Body of pancreas (tissue), 4 donors: ENCODE results near the gene MCRS1. TPM values are rescaled to one million over a fixed set of nuclear protein-coding genes. Genes with fewer than 3 reads are reported as not detected.
A peak's percentile ranks its signal among the peaks of the same experiment; 100 is the strongest.

Source experiments
- ATAC-seq: fragments of 150-250 bp; one replicate; pipeline ENCODE4 v1.9.1; 2016
- DNase-seq, 4 donors: peaks; one replicate each; pipeline ENCODE4 v3.0.0-alpha.2; 2019
- H3K27ac ChIP-seq, 4 donors: fragments of 200-600 bp; sonication (generic); 1 replicate in 3 of 4; 2 replicates in 1 of 4; pipeline versions ENCODE4 v1.5.1 to v1.6.1; 2016 to 2019; ENCODE audit warnings: mild to moderate bottlenecking in 1 of 4, mixed read lengths in 1 of 4, moderate library complexity in 1 of 4
- H3K27me3 ChIP-seq, 2 donors: fragments of 200-600 bp; sonication (generic); one replicate each; pipeline ENCODE4 v1.6.0; 2016; ENCODE audit warnings: mild to moderate bottlenecking in 1 of 2
- H3K36me3 ChIP-seq, 2 donors: fragments of 200-600 bp; sonication (generic); replicated peaks in 1 of 2; 2 replicates each; pipeline ENCODE4 v1.5.1; 2016; ENCODE audit warnings: low read depth in 2 of 2; ENCODE audit not compliant: insufficient read depth in 1 of 2
- H3K4me1 ChIP-seq: fragments of 200-600 bp; sonication (generic); one replicate; pipeline ENCODE4 v1.6.0; 2016
- H3K4me3 ChIP-seq, 2 donors: fragments of 200-600 bp; sonication (generic); 1 replicate in 1 of 2; 2 replicates in 1 of 2; pipeline ENCODE4 v1.5.1; 2016 to 2019
- H3K9me3 ChIP-seq, 3 donors: fragments of 200-600 bp; sonication (generic); 1 replicate in 2 of 3; 2 replicates in 1 of 3; pipeline ENCODE4 v1.5.1; 2016
- POLR2A ChIP-seq, 3 donors: fragments of 450-650 bp; IDR thresholded peaks; one replicate each; pipeline ENCODE4 v1.6.1; 2016; ENCODE audit warnings: antibody characterized with exemption in 3 of 3, mild to moderate bottlenecking in 2 of 3
- WGBS, 2 donors: methylation state at CpG; one replicate each; pipeline ENCODE4 v1.1.5; 2017; 5-methylcytosine and 5-hydroxymethylcytosine counted together
- intact Hi-C: fragments of 100-400 bp; cut with DNase I; formaldehyde crosslinking; loops from one replicate; pipeline ENCODE4 v1.15.1; 2023
- total RNA-seq, 2 donors: library from RNA; depleted of rRNA; stranded (reverse); fragments of >200 nt; gene quantifications; one replicate each; pipeline ENCODE4 v1.1.0, GENCODE V29; 2016
- TF ChIP-seq, protein P1 (sequence below), 7 experiments: fragments of 450-650 bp in 4 of 7; fragments of 200-600 bp in 3 of 7; sonication (generic) in 3 of 7; IDR thresholded peaks; one replicate each; pipeline ENCODE4 v1.5.1; 2016 to 2019; ENCODE audit warnings: antibody characterized with exemption in 7 of 7

MCRS1 gene
- total RNA-seq, 2 donors from 2014 or later: 34.2 to 49.8 TPM

DNA sequence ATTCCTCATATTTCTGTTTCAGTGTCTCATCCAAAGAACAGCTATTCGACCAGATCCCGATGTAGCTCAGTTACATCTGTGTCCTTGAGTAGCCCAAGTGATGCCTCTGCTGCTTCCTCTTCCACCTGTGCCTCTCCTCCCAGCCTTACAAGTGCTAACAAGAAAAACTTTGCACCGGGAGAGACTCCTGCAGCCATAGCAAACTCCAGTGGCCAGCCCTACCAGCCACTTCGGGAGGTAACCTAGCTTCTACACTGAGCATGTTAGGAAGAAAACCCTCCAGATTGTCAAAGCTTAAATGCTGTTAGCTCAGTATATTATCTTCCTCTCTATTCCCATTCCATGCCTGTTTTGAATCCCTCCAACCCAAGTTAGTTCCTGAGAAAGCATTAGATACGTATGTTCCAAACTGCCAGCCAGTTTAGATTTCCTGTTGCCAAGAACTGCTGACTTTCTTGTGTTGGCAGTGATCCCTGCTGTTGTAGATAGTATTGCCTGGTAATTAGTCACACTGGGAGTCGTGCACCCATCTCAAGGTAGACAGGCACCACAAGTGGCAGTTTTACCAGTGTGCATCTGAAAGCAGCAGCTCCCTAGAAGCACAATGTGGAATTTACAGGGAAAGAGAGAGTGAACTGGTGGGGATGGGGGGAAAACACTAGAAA is 43.1 kb downstream of the MCRS1 start:
- TF ChIP-seq, protein P1, sequence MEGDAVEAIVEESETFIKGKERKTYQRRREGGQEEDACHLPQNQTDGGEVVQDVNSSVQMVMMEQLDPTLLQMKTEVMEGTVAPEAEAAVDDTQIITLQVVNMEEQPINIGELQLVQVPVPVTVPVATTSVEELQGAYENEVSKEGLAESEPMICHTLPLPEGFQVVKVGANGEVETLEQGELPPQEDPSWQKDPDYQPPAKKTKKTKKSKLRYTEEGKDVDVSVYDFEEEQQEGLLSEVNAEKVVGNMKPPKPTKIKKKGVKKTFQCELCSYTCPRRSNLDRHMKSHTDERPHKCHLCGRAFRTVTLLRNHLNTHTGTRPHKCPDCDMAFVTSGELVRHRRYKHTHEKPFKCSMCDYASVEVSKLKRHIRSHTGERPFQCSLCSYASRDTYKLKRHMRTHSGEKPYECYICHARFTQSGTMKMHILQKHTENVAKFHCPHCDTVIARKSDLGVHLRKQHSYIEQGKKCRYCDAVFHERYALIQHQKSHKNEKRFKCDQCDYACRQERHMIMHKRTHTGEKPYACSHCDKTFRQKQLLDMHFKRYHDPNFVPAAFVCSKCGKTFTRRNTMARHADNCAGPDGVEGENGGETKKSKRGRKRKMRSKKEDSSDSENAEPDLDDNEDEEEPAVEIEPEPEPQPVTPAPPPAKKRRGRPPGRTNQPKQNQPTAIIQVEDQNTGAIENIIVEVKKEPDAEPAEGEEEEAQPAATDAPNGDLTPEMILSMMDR (IDR thresholded peaks at IDR 0.05): no peak
- no peak for TF ChIP-seq POLR2A (IDR thresholded peaks at IDR 0.05)
- ATAC-seq (peak; percentile 71), DNase-seq (peak in 3 of 4 donors; percentile 56 to 66 (median 65))
- no peaks in the 10 kb centered on the region for H3K36me3 ChIP-seq
- H3K4me1 ChIP-seq: peaks cover 10% of the 10 kb centered on the region
- 42 to 45% methylated on average over 6 of the region's 6 CpGs for WGBS, 2 donors
- no peak overlapping the region for H3K4me3 ChIP-seq
- no peaks in the 10 kb centered on the region for H3K27me3 ChIP-seq
- intact Hi-C loops: no loop called here
- no peaks in the 10 kb centered on the region for H3K9me3 ChIP-seq
- H3K27ac ChIP-seq: peak overlapping the region in 3 of 4 donors; percentile 10 to 62 (median 13)

DNA sequence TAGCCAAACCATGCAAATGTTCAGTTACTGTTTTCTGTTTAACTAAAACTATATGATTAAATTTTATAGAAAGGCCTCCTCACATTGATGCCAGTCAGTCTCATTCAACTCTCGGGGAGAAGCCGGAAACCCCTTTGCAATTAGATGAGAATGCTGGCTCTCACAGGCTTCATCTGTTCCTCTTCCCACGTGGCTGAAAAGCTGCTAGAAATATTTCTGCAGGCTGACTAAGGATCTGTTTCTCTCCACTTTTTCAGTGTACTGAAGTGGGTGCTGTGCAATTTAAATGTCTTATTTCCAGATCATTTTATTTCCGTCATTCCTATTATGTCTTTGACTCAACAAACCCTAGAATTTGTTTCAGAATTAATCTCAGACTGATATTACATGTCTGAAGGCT is 46.6 kb downstream of the MCRS1 start:
- H3K4me3 ChIP-seq: no peak overlapping the region
- ATAC-seq (no peak), DNase-seq (no peak)
- no peak for TF ChIP-seq POLR2A (IDR thresholded peaks at IDR 0.05)
- TF ChIP-seq, protein P1 (IDR thresholded peaks at IDR 0.05): no peak
- no peak overlapping the region for H3K27ac ChIP-seq
- intact Hi-C loops: no loop called here
- no peaks in the 10 kb centered on the region for H3K27me3 ChIP-seq
- H3K4me1 ChIP-seq: peaks cover 10% of the 10 kb centered on the region
- no peaks in the 10 kb centered on the region for H3K9me3 ChIP-seq
- 67 to 74% methylated on average over 4 of the region's 4 CpGs for WGBS, 2 donors
- no peaks in the 10 kb centered on the region for H3K36me3 ChIP-seq

DNA sequence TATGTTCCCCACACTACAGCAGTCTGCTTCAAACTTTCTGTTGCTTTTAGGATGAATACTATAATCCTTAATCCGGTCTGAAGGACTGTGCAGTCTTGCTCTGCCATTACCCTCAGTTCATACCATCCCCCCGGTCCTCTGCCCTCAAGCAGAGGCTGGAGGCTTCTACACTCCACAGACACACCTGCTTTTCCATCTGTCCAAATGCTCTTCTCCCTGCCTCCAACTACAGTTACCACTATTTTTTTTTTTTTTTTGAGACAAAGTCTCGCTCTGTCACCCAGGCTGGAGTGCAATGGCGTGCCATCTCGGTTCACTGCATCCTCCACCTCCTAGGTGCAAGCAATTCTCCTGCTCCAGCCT is 48.4 kb downstream of the MCRS1 start:
- 96% methylated on average over 5 of the region's 5 CpGs for WGBS, 2 donors
- ATAC-seq: no peak
- no peak for DNase-seq
- Histone ChIP-seq H3K36me3 (no peaks in the 10 kb centered on the region), H3K9me3 (no peaks in the 10 kb centered on the region), H3K27me3 (no peaks in the 10 kb centered on the region), H3K4me1 (peaks cover under 1% of the 10 kb centered on the region), H3K4me3 (no peak overlapping the region), H3K27ac (no peak overlapping the region)
- TF ChIP-seq, protein P1 (IDR thresholded peaks at IDR 0.05): no peak
- TF ChIP-seq POLR2A (IDR thresholded peaks at IDR 0.05): no peak
- intact Hi-C loops: no loop called here

DNA sequence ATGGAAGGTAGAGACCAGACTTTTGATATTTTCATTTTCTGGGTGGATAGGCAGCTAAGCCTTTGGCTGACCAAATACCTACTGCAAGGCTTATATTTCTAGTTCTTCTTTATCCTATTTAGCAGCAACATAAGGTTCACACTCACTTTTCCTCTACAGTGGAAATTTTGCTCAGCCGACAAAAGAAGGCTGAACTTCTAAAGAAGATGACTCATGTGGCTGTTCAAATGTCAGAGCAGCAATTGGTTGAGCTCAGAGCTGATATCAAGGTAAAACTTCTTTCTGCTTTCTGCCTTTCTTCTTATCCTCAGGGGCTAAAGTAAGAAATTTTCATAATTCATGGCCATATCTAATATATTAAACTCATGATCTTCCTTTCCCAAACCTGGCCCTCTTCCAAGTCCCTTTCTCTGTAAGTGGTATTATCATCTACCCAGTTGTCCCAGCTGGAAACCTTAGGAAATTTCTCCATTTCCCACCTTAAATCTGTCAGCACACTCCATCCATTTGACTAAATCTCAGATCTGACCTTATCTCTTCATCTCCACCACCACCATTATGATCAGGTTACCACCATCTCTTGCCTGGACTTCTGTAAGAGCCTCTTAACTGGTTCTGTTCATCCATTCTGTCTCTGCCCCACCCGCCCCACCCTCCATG is 48.9 kb downstream of the MCRS1 start:
- no peak overlapping the region for H3K4me3 ChIP-seq
- WGBS, 2 donors: 82 to 92% methylated on average over 2 of the region's 2 CpGs
- no peaks in the 10 kb centered on the region for H3K9me3 ChIP-seq
- H3K4me1 ChIP-seq: no peaks in the 10 kb centered on the region
- H3K27ac ChIP-seq: no peak overlapping the region
- TF ChIP-seq POLR2A (IDR thresholded peaks at IDR 0.05): no peak
- TF ChIP-seq, protein P1 (IDR thresholded peaks at IDR 0.05): no peak
- ATAC-seq: no peak
- no peak for DNase-seq
- intact Hi-C loops: no loop called here
- H3K27me3 ChIP-seq: no peaks in the 10 kb centered on the region
- H3K36me3 ChIP-seq: no peaks in the 10 kb centered on the region

DNA sequence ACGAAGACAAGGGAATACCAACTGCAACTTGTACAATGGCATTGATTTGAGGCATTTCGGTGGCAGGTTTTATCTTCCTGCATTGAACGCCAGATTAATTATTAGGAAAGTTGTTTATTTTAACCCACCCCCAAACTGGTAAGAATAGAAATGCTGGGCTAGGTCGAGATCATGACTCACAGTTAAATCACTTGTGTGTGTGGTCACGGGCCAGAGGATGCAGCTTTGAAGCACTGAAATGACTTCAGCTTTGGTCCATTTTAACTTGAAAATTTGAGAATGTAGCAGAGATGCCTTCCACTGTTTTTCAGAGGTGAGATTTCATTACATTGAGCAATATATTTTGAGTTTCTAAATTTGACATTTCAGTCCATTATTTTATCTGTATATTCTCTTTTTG is 52.7 kb downstream of the MCRS1 start:
- Histone ChIP-seq H3K27me3 (no peaks in the 10 kb centered on the region), H3K27ac (no peak overlapping the region), H3K4me3 (no peak overlapping the region), H3K9me3 (no peaks in the 10 kb centered on the region), H3K36me3 (no peaks in the 10 kb centered on the region), H3K4me1 (no peaks in the 10 kb centered on the region)
- intact Hi-C loops: no loop called here
- no peak for ATAC-seq
- TF ChIP-seq POLR2A (IDR thresholded peaks at IDR 0.05): no peak
- TF ChIP-seq, protein P1 (IDR thresholded peaks at IDR 0.05): no peak
- WGBS, 2 donors: 48 to 54% methylated on average over 5 of the region's 5 CpGs
- no peak for DNase-seq
